HG03064 (cell line): Measurements from ENCODE around the gene TNFRSF25.
"Not testable (repeated sequence)": the region's sequence is repeated elsewhere in the genome, so short reads cannot be mapped to it uniquely, and the experiment has no call there.

Source experiments
- ATAC-seq: cut with Tn5 transposase; IDR thresholded peaks from one replicate; pipeline ENCODE4 v1.9.1; 2021; ENCODE audit warnings: low read depth; ENCODE audit not compliant: unreplicated experiment

The TNFRSF25 gene

DNA sequence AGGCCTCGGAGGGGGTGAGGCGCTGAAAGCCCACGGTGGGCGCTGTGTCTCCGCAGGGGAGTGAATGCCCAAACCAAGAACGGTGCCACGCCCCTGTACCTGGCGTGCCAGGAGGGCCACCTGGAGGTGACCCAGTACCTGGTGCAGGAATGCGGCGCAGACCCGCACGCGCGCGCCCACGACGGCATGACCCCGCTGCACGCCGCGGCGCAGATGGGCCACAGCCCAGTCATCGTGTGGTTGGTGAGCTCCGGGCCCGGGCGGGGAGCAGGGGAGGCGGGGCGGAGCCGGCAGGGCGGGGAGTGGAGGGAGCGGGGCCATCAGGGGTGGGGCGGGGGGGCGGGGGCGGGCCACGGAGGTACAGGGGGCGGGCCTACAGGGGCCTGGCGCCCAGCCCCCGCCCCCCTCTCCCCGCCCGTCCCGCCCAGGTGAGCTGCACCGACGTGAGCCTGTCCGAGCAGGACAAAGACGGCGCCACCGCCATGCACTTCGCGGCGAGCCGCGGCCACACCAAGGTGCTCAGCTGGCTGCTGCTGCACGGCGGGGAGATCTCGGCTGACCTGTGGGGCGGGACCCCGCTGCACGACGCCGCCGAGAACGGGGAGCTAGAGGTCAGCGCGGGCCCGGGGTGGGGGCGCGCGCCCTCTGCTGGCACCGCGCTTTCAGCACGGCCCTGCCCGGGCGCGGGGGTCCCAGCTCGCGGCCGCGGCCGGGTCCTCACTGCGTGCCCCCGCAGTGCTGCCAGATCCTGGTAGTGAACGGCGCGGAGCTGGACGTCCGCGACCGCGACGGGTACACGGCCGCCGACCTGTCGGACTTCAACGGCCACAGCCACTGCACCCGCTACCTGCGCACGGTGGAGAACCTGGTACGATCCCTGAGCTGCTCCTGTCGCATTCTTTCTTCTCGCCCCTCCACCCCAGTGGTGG lies 25.5 kb downstream of the TNFRSF25 start:
- ATAC-seq = no peak

GRCh38 chr1:6438047-6438525 lies 27.9 kb downstream of the TNFRSF25 start:
- no peak for ATAC-seq

DNA sequence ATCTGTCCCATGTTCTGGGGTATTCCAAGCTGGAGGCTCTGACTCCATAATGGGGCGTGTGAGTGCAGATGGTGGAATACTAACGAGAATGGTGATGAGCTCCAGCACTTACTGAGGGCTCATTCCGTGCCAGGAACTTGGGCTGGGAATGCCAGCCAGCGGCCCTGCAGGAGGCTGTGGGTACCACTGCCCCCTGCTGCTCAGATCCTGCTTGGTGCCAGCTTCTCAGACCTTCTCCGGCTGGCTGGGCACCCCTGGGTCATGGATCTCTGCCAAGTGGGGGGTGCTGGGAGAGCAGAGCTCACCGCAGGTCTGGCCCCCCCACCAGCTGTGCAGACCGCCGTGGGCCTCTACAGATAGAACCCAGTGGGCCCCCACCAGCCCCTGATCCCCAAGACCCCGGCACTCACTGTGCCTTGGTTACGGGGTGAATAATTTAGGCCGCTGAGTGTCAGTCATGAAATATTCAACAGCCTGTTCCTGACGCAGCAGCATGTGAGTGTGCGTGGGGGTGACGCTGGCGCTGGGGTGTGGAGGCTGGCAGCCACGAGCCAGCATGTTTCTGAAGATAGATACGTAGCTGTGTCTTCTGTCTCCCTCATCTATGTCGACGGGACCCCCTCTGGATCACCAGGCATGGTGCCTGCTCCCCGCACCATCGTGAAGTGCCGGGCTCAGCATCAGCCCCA lies 28.8 kb downstream of the TNFRSF25 start:
- not testable (repeated sequence) for ATAC-seq

- not testable (repeated sequence) for ATAC-seq
These were observed 29.7 kb downstream of the TNFRSF25 start for GRCh38 chr1:6436277-6436676.

GRCh38 chr1:6435547-6435946 lies 30.4 kb downstream of the TNFRSF25 start:
- ATAC-seq = no peak

- ATAC-seq = no peak
These were observed 30.8 kb downstream of the TNFRSF25 start for GRCh38 chr1:6435129-6435528.

DNA sequence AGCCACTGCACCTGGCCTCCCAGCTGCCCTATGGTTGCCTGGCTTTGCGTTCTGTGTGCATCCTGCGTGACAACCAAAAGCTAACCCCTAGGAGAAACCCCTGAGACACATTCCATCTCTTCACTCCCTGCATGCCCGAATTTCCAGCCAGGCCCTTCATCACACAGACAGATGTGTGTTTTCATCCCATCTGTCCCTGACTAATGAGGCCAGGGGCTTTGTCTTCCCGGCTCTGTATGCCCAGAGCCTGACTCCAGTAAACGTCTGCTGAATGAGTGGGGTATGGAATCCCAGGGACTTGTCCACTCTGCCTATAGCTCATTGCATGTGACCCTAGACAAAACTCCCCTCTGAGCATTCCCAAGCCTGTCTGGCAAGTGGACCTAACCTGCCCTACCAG lies 31.8 kb downstream of the TNFRSF25 start:
- ATAC-seq = no peak

- not testable (repeated sequence) for ATAC-seq
These were observed 34.1 kb downstream of the TNFRSF25 start for GRCh38 chr1:6431645-6432579.

DNA sequence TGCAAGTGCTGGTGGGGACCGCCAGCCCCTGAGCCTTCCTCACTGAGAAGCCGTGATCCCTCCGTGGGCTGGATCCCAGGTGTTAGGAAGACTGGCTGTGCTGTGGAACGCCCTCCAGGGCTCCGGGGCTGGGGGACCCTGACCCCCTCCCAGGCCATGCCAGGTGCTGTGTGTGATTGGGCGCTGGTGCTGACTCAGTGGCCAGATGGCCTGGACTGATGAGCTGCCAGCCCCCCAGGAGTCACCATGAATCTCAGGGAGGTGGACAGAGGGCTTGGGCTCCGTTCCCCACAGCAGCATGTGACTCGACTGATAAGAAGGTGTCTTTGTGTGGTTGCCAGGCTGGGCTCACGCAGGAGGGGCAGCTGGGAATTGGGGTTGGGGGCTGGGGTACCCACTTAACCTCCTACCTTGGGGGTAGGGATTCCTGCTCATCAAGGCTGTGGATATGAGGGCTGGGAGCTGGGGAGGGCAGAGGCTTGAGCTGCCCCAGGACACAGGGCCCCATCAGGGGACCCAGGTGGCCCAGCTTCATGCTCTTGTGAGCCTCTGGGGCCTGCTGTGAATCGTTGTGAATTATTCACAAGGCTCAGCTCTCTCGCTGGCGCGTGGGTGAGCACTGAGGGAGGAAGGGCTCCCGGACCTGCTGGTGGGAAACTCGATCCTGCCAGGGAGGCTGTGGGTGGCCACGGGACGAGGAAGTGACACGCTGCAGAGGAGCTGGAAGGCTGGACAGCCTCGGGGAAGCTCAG lies 36.1 kb downstream of the TNFRSF25 start:
- not testable (repeated sequence) for ATAC-seq

GRCh38 chr1:6428453-6428852 lies 37.5 kb downstream of the TNFRSF25 start:
- ATAC-seq = not testable (repeated sequence)

GRCh38 chr1:6427441-6428390 lies 38.3 kb downstream of the TNFRSF25 start:
- no peak for ATAC-seq

- no peak for ATAC-seq
These were observed 39.0 kb downstream of the TNFRSF25 start for GRCh38 chr1:6426972-6427350.

- no peak for ATAC-seq
These were observed 39.5 kb downstream of the TNFRSF25 start for GRCh38 chr1:6426277-6426971.

GRCh38 chr1:6425658-6426057 lies 40.3 kb downstream of the TNFRSF25 start:
- no peak for ATAC-seq

DNA sequence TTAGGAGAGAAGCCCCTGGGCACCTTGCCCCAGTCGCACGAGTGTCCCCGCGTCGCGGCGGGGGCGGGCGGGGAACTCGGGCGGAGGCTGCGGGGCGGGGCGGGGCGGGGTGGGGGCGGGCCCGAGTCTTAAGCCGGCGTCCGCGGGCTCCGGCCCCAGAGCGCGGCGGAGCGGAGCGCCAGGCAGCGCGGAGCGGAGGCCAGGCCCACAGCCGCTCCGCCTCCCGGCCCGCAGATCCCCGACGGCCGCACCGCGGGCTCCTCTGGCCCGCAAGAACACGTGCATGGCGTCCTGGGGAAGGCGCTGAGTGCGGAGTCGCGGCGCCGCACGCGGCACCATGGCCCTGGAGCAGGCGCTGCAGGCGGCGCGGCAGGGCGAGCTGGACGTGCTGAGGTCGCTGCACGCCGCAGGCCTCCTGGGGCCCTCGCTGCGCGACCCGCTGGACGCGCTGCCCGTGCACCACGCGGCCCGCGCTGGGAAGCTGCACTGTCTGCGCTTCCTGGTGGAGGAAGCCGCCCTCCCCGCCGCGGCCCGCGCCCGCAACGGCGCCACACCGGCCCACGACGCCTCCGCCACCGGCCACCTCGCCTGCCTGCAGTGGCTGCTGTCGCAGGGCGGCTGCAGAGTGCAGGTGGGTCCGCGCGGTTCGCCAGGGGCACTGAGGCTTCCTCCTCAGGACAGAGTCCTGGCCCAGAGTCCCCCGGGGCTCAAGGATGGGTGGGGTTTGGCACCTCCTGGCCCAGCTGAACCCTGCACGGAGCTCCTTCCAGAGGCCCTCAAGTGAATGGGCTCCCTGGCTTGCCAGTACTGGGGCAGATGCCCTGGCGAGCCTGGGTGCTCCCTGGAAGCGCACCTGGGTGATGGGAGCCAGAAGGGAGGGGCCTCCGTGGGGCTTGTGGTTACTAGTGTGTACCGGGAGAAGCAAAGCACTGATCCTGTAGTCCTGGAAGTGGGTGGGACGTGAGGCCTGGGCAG lies 41.1 kb downstream of the TNFRSF25 start, which contains the start of gene ESPN:
Gene ESPN (plus strand): TSS at position 158 of the 975 bp plus-strand sequence. CDS start 180 bp downstream, at position 338.
- no peak for ATAC-seq

- ATAC-seq = no peak
These were observed 41.9 kb downstream of the TNFRSF25 start for GRCh38 chr1:6424000-6424565.
